Keratinocyte (primary cell): ENCODE data around the gene ADISSP. TPM values are rescaled to one million over a fixed set of nuclear protein-coding genes. Genes with fewer than 3 reads are reported as not detected.

Experiments
- DNase-seq: peaks from one replicate; pipeline ENCODE4 v3.0.0-alpha.2; 2011; ENCODE audit warnings: low read depth, missing footprints, low spot score
- FAIRE-seq: peaks from 2 replicates; lab custom pipeline; 2011; peaks lifted over from hg19 to GRCh38; lab: Jason Lieb, UNC
- H2AFZ ChIP-seq: 2 replicates; pipeline ENCODE4 v1.6.0; 2012; ENCODE audit warnings: low read length, control low read depth, inconsistent platforms; ENCODE audit not compliant: control insufficient read depth
- H3K27ac ChIP-seq: 2 replicates; pipeline ENCODE4 v1.5.1; 2011; ENCODE audit warnings: low read length; ENCODE audit not compliant: control insufficient read depth, insufficient read depth
- H3K27me3 ChIP-seq: 3 replicates; pipeline ENCODE4 v1.6.0; 2011; ENCODE audit warnings: low read length; ENCODE audit not compliant: control insufficient read depth, insufficient read depth; ENCODE audit errors: extremely low read depth
- H3K36me3 ChIP-seq, 2 experiments: 2 replicates in 1 of 2; 3 replicates in 1 of 2; pipeline ENCODE4 v1.5.1; 2011; ENCODE audit warnings: low read length in 2 of 2, mild to moderate bottlenecking in 1 of 2; ENCODE audit not compliant: control insufficient read depth in 2 of 2, insufficient read depth in 2 of 2; ENCODE audit errors: extremely low read depth in 1 of 2
- H3K4me1 ChIP-seq: 3 replicates; pipeline ENCODE4 v1.5.1; 2011; ENCODE audit warnings: low read length; ENCODE audit not compliant: control insufficient read depth, insufficient read depth; ENCODE audit errors: extremely low read depth
- H3K4me2 ChIP-seq: 3 replicates; pipeline ENCODE4 v1.6.0; 2011; ENCODE audit warnings: low read depth, low read length; ENCODE audit not compliant: control insufficient read depth, insufficient read depth; ENCODE audit errors: extremely low read depth
- H3K4me3 ChIP-seq, 3 experiments: fragments of 200-600 bp in 1 of 3; sonication (generic) in 1 of 3; 2 replicates in 2 of 3; 3 replicates in 1 of 3; pipeline ENCODE4 v1.5.1; 2011 to 2016; ENCODE audit warnings: low read length in 3 of 3, mild to moderate bottlenecking in 3 of 3, control low read depth in 2 of 3, inconsistent platforms in 1 of 3, low read depth in 1 of 3, mixed read lengths in 1 of 3, mixed run types in 1 of 3, moderate library complexity in 1 of 3; ENCODE audit not compliant: control insufficient read depth in 2 of 3, insufficient read depth in 2 of 3; ENCODE audit errors: extremely low read depth in 1 of 3
- H3K79me2 ChIP-seq: 2 replicates; pipeline ENCODE4 v1.6.0; 2012; ENCODE audit warnings: low read length; ENCODE audit not compliant: control insufficient read depth, insufficient read depth
- H3K9ac ChIP-seq: 3 replicates; pipeline ENCODE4 v1.6.0; 2011; ENCODE audit warnings: low read length; ENCODE audit not compliant: control insufficient read depth, insufficient read depth; ENCODE audit errors: extremely low read depth
- H3K9me1 ChIP-seq: 3 replicates; pipeline ENCODE4 v1.6.0; 2011; ENCODE audit warnings: low read length; ENCODE audit not compliant: control insufficient read depth, insufficient read depth; ENCODE audit errors: extremely low read depth
- H3K9me3 ChIP-seq: 2 replicates; pipeline ENCODE4 v1.5.1; 2012; ENCODE audit warnings: low read depth, low read length; ENCODE audit not compliant: control insufficient read depth
- H4K20me1 ChIP-seq: 3 replicates; pipeline ENCODE4 v1.6.0; 2011; ENCODE audit warnings: low read length; ENCODE audit not compliant: control insufficient read depth, insufficient read depth; ENCODE audit errors: extremely low read depth
- EZH2 ChIP-seq: IDR thresholded peaks from one replicate; pipeline ENCODE4 v1.6.1; 2012; ENCODE audit warnings: inconsistent platforms, mild to moderate bottlenecking, low read length, moderate library complexity
- dilution Hi-C: fragments of 300-500 bp; cut with MboI; formaldehyde crosslinking; loops from one replicate; pipeline ENCODE4 v1.7.0; 2020; ENCODE audit warnings: low sequenced_read_pairs; ENCODE audit not compliant: extremely low pct_ligation_motif_present
- polyA plus RNA-seq, 5 experiments: library from polyadenylated mRNA; depleted of rRNA in 3 of 5; stranded (reverse) in 3 of 5; stranded (forward) in 1 of 5; unstranded in 1 of 5; fragments of >200 nt; gene quantifications; 1 replicate in 1 of 5; 2 replicates in 3 of 5; 3 replicates in 1 of 5; pipeline versions ENCODE4 v1.2.1 to v1.2.3, GENCODE V29; 2011 to 2012; ENCODE audit warnings: missing spikeins in 2 of 5, low read depth in 1 of 5, low replicate concordance in 1 of 5
- TF ChIP-seq, protein P1 (sequence below), 3 experiments: IDR thresholded peaks in 1 of 3; conservative IDR thresholded peaks in 1 of 3; optimal IDR thresholded peaks in 1 of 3; 2 replicates in 2 of 3; 3 replicates in 1 of 3; pipeline versions ENCODE3 to v1.5.1; 2011; ENCODE audit warnings: low read length in 3 of 3, mild to moderate bottlenecking in 3 of 3, moderate library complexity in 2 of 3, control low read depth in 1 of 3, inconsistent platforms in 1 of 3; ENCODE audit not compliant: insufficient read depth in 2 of 3; ENCODE audit errors: extremely low read depth in 1 of 3

Gene ADISSP
- polyA plus RNA-seq, 1 donor (not counting 4 experiments of a cell fraction or from before 2014, with no cell fraction given), result 28.2 TPM

DNA sequence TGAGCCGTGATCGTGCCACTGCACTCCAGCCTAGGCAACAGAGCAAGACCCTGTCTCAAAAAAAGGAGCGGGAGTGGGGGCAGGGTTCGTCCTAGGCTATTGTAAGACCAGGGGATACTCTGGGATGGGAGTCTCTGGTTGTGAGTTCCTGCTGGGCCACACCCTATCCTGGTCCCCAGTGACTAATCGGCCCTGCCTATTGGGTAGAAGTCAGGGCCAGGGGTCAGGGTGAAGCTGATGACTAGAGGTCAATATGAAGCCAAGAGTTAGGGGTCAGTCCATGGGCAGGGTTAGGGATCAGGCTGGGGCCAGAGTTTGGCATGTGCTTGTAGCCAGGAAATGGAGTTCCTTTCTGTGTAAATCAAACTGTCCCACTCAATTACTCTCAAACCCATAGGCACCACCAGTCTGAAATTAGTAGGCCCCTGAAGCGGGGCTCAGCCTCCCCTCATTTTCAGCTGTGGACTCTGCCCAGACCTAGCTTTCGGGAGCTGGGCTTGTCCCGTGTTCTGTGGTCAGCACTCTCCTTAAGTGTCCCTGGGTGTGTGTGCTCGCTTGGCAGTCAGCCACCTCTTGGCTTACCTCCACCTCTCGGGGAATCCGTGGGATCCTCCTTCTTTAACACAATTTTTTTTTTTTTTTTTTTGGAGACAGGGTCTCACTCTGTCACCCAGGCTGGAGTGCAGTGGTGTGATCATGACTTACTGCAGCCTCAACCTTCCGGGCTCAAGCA, 33.3 kb downstream of the ADISSP start:
- H3K36me3 ChIP-seq, result no peaks in the 10 kb centered on the region
- no peaks in the 10 kb centered on the region for H4K20me1 ChIP-seq
- dilution Hi-C loops, result no loop called here
- H2AFZ ChIP-seq, result no peak overlapping the region
- H3K27ac ChIP-seq, result no peak overlapping the region
- no peaks in the 10 kb centered on the region for H3K9me1 ChIP-seq
- no peak for DNase-seq
- H3K4me2 ChIP-seq, result no peak overlapping the region
- H3K4me3 ChIP-seq, result no peak overlapping the region
- no peaks in the 10 kb centered on the region for H3K79me2 ChIP-seq
- no peak for FAIRE-seq
- TF ChIP-seq EZH2, result no peak
- TF ChIP-seq, protein P1, sequence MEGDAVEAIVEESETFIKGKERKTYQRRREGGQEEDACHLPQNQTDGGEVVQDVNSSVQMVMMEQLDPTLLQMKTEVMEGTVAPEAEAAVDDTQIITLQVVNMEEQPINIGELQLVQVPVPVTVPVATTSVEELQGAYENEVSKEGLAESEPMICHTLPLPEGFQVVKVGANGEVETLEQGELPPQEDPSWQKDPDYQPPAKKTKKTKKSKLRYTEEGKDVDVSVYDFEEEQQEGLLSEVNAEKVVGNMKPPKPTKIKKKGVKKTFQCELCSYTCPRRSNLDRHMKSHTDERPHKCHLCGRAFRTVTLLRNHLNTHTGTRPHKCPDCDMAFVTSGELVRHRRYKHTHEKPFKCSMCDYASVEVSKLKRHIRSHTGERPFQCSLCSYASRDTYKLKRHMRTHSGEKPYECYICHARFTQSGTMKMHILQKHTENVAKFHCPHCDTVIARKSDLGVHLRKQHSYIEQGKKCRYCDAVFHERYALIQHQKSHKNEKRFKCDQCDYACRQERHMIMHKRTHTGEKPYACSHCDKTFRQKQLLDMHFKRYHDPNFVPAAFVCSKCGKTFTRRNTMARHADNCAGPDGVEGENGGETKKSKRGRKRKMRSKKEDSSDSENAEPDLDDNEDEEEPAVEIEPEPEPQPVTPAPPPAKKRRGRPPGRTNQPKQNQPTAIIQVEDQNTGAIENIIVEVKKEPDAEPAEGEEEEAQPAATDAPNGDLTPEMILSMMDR (optimal IDR thresholded peaks at IDR 0.05 in 1 of 3, IDR thresholded peaks at IDR 0.05 in 1 of 3, conservative IDR thresholded peaks at IDR 0.05 in 1 of 3; ENCODE audit: extremely low read depth in 1 of 3, insufficient read depth in 2 of 3, low read length in 3 of 3), result no peak
- H3K4me1 ChIP-seq, result no peaks in the 10 kb centered on the region
- no peak overlapping the region for H3K9ac ChIP-seq
- peaks cover 14% of the 10 kb centered on the region for H3K27me3 ChIP-seq
- H3K9me3 ChIP-seq, result no peaks in the 10 kb centered on the region

DNA sequence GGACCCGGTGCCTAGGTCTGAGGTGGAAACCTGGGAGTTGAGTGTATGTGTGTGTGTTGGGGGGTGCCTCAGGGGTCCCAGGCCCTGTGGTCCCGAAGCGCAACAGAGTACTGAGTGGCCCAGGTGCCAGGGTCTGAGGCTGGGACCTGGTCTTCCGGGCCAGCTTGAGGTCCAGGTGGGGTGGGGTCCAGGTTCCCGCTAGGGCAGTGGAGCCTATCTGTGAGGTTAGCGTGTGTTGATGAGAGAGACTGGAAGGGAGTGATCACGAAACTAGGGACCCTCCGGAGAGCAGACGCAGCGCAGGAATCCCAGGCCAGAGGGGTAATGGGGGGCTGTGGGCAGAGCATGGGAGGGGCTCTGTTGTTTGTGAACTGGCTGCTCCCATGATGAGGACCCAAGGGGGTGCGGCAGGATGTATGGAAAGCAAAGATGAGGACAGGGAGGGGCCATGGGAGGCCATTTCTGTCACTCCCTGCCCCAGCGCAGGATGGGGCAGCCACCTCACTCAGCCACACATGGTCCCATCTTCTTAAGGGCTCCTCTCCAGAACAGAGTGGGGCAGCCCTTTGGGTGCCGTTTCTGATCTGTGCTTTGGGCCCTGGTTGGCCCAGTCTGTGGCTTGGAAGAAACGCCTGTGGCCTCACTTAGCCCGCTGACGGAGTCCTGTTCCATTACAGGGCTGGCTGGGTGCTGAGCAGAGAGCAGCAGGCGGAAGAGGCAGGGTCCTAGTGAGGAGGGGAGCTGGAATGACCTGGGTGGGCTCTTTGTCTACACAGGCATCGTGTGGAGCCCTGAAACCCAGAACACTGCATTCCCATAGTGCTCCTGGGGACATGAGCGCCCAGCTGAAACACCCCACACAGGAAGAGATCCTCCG, 34.2 kb downstream of the ADISSP start:
- Histone ChIP-seq H3K79me2 (no peaks in the 10 kb centered on the region), H3K4me2 (no peak overlapping the region), H3K4me3 (no peak overlapping the region), H3K9me3 (no peaks in the 10 kb centered on the region), H3K4me1 (peaks cover 7% of the 10 kb centered on the region), H3K27ac (no peak overlapping the region), H3K9ac (no peak overlapping the region), H3K9me1 (no peaks in the 10 kb centered on the region), H3K27me3 (peaks cover 14% of the 10 kb centered on the region), H3K36me3 (no peaks in the 10 kb centered on the region), H4K20me1 (no peaks in the 10 kb centered on the region), H2AFZ (no peak overlapping the region)
- FAIRE-seq (no peak), DNase-seq (no peak)
- dilution Hi-C loops, result no loop called here
- TF ChIP-seq, protein P1 (optimal IDR thresholded peaks at IDR 0.05 in 1 of 3, IDR thresholded peaks at IDR 0.05 in 1 of 3, conservative IDR thresholded peaks at IDR 0.05 in 1 of 3; ENCODE audit: extremely low read depth in 1 of 3, insufficient read depth in 2 of 3, low read length in 3 of 3), result no peak
- no peak for TF ChIP-seq EZH2
